ENCODE data around the gene CLCN3.
A peak's percentile ranks its signal among the peaks of the same experiment; 100 is the strongest.

Gene CLCN3

GRCh38 chr4:169655401-169655800, 35.0 kb downstream of the CLCN3 start:
- H3K4me3 ChIP-seq (ENCODE audit: low read length) = no peak overlapping the region
- no peak for DNase-seq (ENCODE audit: low read depth)
- TF ChIP-seq CTCF (conservative IDR thresholded peaks at IDR 0.05; ENCODE audit: low read length) = no peak

GRCh38 chr4:169657470-169658107, 37.2 kb downstream of the CLCN3 start:
- no peak overlapping the region for H3K4me3 ChIP-seq (ENCODE audit: low read length)
- no peak for TF ChIP-seq CTCF (conservative IDR thresholded peaks at IDR 0.05; ENCODE audit: low read length)
- no peak for DNase-seq (ENCODE audit: low read depth)

GRCh38 chr4:169658196-169658595, 37.8 kb downstream of the CLCN3 start:
- H3K4me3 ChIP-seq (ENCODE audit: low read length) = no peak overlapping the region
- no peak for TF ChIP-seq CTCF (conservative IDR thresholded peaks at IDR 0.05; ENCODE audit: low read length)

GRCh38 chr4:169658975-169659715, 38.8 kb downstream of the CLCN3 start:
- peak overlapping the region; percentile 60 for H3K4me3 ChIP-seq (ENCODE audit: low read length)
- TF ChIP-seq CTCF (conservative IDR thresholded peaks at IDR 0.05; ENCODE audit: low read length) = no peak
- DNase-seq (ENCODE audit: low read depth) = no peak

More at GRCh38 chr4:169658196-169658595, 37.8 kb downstream of the CLCN3 start:
- no peak for DNase-seq (ENCODE audit: low read depth)

- TF ChIP-seq CTCF (conservative IDR thresholded peaks at IDR 0.05; ENCODE audit: low read length) = no peak
- peak overlapping the region; percentile 60 for H3K4me3 ChIP-seq (ENCODE audit: low read length)
- peak; percentile 97 for DNase-seq (ENCODE audit: low read depth)
Measured at GRCh38 chr4:169659716-169660670, 39.6 kb downstream of the CLCN3 start.

GRCh38 chr4:169660929-169661328, 40.6 kb downstream of the CLCN3 start:
- peak overlapping the region; percentile 60 for H3K4me3 ChIP-seq (ENCODE audit: low read length)
- TF ChIP-seq CTCF (conservative IDR thresholded peaks at IDR 0.05; ENCODE audit: low read length) = no peak
- no peak for DNase-seq (ENCODE audit: low read depth)

All from AG10803 (cell line).